Right kidney (tissue), 1 donor: ENCODE data around the gene ARMC9.

ENCODE experiments used
- DNase-seq: peaks from one replicate; pipeline ENCODE4 v3.0.0-alpha.2; 2016

Gene ARMC9

DNA sequence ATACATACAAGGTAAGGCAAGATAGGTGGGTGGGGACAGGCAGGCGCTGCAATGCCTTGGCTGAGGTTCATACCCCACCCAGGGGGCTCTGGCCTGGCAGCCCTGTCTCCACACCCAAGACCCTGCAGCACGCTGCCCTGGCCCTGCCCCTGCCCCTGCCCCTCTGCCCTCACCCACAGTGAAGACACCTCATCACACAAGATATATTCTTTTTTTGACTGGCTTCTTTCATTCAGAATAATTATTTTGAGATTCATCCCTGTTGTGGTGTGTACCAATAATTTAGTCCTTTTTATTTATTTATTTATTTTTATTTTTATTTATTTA lies 185.6 kb downstream of the ARMC9 start:
- DNase-seq, result no peak

DNA sequence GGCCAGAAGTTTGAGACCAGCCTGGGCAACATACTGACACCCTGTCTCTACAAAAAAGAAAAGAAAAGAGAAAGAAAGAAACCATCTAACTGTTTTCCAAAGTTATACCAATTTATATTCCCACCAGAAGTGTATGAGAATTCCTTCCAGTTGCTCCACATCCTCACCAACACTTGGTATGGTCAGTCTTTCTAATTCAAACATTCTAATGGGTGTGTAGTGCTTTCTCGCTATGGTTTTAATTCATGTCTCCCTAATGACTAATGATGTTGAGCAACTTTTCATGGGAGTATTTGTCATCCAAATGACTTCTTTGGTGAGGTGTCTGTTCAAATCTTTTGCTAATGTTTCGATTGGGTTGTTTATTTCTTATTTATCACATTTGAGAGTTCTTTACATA lies 186.5 kb downstream of the ARMC9 start:
- DNase-seq, result no peak

- DNase-seq, result no peak
Measured at GRCh38 chr2:231385429-231385828, 187.0 kb downstream of the ARMC9 start.

DNA sequence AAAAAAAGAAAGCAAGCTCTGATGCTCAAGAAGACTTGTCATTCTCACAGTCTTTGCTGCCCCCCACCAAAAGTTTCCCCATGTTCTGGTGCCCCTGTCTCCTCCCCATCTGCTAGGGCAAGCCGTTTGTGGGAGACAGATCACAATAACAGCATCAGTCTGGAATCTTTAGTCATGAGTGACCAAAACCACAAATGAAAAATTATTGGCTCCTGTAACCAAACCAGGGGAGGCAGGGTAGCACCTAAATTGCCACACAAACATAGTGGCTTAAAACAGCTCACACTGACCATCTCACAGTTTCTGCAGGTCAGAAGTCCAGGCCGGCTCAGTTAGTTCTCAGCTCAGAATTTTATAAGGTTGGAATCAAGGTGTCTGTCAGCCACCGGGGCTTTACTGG lies 188.0 kb downstream of the ARMC9 start:
- DNase-seq, result no peak

DNA sequence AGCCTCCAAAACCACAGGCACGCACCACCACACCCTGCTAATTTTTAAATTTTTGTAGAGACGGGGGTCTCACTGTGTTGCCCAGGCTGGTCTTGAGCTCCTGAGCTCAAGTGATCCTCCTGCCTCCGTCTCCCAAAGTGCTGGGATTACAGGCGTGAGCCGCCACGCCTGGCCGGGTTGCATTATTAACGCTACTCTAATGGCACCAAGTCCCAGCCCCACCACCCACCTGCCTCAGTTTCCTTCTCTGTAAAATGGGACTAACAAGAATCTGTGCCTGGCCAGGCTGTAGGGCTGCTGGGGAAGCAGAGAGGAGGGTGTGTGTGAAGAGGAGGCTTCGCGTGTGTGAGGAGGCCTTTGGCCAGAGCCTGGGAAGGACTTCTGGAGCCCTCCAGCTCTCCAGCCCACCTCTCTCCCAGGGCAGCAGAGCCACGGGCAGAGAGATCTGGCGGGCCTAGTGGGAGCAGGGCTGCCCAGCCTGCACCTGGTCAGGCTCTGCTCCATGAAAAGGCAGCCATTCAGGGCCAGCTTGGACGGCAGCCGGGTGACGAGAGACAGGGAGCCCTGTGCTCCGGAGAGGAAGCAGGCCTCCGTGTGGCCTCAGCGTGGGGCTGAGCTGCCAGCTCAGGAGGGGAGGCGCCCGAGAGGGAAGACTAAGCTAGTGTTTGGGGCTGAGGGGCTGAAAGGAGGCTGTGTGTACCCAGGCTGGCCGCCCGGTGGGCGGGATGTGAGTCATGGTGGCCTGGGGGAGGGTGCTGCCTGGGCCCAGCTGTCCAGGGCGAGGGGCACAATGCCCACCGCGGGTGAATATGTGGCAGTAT lies 189.7 kb downstream of the ARMC9 start:
- DNase-seq, result no peak

- no peak for DNase-seq
Measured at GRCh38 chr2:231388725-231389346, 190.4 kb downstream of the ARMC9 start.

DNA sequence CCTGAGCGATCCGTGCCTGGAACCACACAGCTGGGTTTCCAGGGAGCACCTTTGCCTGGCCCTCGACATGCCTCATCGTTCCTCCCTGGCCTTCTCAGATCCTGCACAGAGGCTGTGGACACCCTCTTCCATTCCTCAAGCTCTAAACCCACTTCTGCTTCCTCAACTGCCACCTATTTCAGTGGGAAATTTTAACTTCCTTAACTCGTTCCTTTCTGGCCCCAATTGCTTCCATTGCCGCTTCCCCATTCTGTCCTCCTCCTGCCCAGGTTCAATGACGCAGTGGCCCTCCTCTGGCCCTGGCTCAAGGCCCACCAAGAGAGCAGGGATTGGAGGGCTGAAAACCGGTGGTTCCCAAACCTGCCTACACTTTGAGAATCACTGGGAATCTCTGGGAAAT lies 192.2 kb downstream of the ARMC9 start:
- no peak for DNase-seq

DNA sequence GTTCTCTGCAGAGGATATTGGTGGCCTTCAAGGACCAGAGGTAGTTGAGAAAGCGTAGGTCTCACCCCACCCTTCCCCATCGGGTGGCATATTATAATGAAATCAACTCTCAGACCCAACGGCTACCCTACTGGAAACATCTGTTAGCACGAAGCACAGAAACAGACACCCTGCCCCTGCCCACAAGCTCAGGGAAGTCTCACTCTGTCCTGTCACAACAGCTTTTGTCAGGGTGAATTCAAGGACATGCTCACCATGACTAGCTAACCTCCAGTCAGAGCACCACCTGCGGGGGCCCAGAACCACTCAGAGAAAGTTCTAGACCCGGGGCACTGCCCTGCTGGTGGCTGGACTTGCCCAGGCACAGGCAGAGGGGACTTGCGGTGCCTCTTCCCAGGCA lies 193.6 kb downstream of the ARMC9 start:
- no peak for DNase-seq

- DNase-seq, result no peak
Measured at GRCh38 chr2:231392431-231393148, 194.2 kb downstream of the ARMC9 start.

- DNase-seq, result no peak
Measured at GRCh38 chr2:231393149-231394131, 195.0 kb downstream of the ARMC9 start.

GRCh38 chr2:231394211-231395141 lies 196.0 kb downstream of the ARMC9 start:
- no peak for DNase-seq

- DNase-seq, result no peak
Measured at GRCh38 chr2:231395188-231396057, 197.0 kb downstream of the ARMC9 start, which contains the start of gene B3GNT7. Gene B3GNT7, plus strand, starts transcription at chr2:231395710. Its CDS starts 94 bp downstream, at chr2:231395804.

- DNase-seq, result no peak
Measured at GRCh38 chr2:231396058-231396821, 197.8 kb downstream of the ARMC9 start.

- no peak for DNase-seq
Measured at GRCh38 chr2:231397011-231397927, 198.8 kb downstream of the ARMC9 start.

DNA sequence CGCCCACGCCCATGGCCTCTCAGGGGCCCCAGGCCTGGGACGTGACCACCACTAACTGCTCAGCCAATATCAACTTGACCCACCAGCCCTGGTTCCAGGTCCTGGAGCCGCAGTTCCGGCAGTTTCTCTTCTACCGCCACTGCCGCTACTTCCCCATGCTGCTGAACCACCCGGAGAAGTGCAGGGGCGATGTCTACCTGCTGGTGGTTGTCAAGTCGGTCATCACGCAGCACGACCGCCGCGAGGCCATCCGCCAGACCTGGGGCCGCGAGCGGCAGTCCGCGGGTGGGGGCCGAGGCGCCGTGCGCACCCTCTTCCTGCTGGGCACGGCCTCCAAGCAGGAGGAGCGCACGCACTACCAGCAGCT lies 199.5 kb downstream of the ARMC9 start:
- DNase-seq, result no peak

DNA sequence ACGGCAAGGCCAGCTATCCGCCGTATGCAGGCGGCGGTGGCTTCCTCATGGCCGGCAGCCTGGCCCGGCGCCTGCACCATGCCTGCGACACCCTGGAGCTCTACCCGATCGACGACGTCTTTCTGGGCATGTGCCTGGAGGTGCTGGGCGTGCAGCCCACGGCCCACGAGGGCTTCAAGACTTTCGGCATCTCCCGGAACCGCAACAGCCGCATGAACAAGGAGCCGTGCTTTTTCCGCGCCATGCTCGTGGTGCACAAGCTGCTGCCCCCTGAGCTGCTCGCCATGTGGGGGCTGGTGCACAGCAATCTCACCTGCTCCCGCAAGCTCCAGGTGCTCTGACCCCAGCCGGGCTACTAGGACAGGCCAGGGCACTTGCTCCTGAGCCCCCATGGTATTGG lies 200.2 kb downstream of the ARMC9 start:
- no peak for DNase-seq

DNA sequence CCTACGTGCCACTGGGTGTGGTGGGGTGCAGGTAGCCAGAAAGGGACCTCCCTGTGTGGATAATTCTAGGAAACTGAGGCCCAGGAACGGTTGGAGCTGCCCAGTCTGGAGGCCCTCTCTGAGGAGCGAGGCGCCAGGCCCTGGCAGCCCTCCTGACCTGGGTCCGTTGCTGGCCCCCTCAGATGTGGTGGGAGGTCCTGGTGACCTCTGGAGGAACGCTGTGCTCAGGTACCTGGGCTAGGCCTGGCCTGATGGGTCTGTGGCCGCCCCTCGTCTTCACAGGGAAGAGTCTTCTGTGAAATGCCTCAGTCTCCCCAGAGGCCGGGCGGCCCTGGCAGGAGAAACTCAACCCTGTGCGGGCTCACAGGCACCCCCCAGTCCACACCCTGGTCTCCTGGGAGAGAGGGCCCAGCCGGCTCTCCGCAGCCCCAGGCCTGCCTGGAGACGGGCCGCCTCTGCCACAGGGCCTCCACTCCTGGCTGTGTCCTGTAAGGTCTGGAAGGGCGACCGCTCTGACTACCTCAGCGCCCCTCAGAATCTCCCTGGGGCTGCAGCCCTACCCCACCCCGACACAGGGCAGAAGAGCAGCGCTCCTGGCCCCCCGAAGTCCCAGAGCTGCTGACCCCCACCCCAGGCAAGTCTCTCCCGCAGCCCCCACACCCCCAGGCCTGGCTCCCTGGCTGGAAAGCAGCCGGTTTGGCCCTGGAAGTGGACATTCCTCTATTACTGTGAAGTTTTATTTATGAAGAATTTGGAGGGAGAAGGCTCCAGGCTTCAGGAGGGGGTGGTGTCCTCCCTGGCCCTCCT lies 200.8 kb downstream of the ARMC9 start:
- no peak for DNase-seq
